Endothelial cell of umbilical vein (primary cell): ENCODE results near the gene MAPK8.

Experiments
- CTCF ChIP-seq, 2 donors: IDR thresholded peaks; 1 replicate in 1 of 2; 2 replicates in 1 of 2; pipeline ENCODE4 v1.5.1; 2011; ENCODE audit warnings: low read length in 2 of 2, mild to moderate bottlenecking in 2 of 2, moderate library complexity in 2 of 2, control low read depth in 1 of 2, inconsistent platforms in 1 of 2, low read depth in 1 of 2; ENCODE audit not compliant: insufficient read depth in 1 of 2; ENCODE audit errors: extremely low read depth in 1 of 2
- EZH2 ChIP-seq: IDR thresholded peaks from 2 replicates; pipeline ENCODE4 v1.6.1; 2012; ENCODE audit warnings: borderline replicate concordance, low read depth, mild to moderate bottlenecking, moderate library complexity, low read length, inconsistent platforms; ENCODE audit not compliant: severe bottlenecking
- FOS ChIP-seq: IDR thresholded peaks from 2 replicates; pipeline ENCODE4 v1.6.1; 2011; ENCODE audit warnings: mild to moderate bottlenecking, low read length, moderate library complexity, borderline replicate concordance; ENCODE audit not compliant: insufficient read depth
- JUN ChIP-seq: IDR thresholded peaks from 2 replicates; pipeline ENCODE4 v1.6.1; 2011; ENCODE audit warnings: borderline replicate concordance, low read depth; ENCODE audit not compliant: insufficient read length, insufficient read depth
- MAX ChIP-seq: IDR thresholded peaks from 2 replicates; pipeline ENCODE4 v1.6.1; 2011; ENCODE audit not compliant: insufficient read depth, insufficient read length
- MYC ChIP-seq: IDR thresholded peaks from one replicate; pipeline ENCODE4 v1.6.1; 2011; ENCODE audit warnings: mild to moderate bottlenecking, low read depth, low read length
- POLR2A ChIP-seq: IDR thresholded peaks from 2 replicates; pipeline ENCODE4 v1.6.1; 2012; ENCODE audit warnings: low read depth, mild to moderate bottlenecking, control low read depth, low read length
- POLR2AphosphoS5 ChIP-seq: IDR thresholded peaks from 2 replicates; pipeline ENCODE4 v1.6.1; 2012; ENCODE audit warnings: low read depth, mild to moderate bottlenecking, control low read depth, low read length, moderate library complexity; ENCODE audit not compliant: insufficient read depth

GRCh38 chr10:48331436-48331835 lies 25.0 kb downstream of the MAPK8 start:
- TF ChIP-seq CTCF (IDR thresholded peaks at IDR 0.05; ENCODE audit: extremely low read depth in 1 of 2, insufficient read depth in 1 of 2, low read depth in 1 of 2, low read length in 2 of 2) = no peak
- TF ChIP-seq POLR2A = no peak
- no peak for TF ChIP-seq JUN
- TF ChIP-seq MAX = no peak
- TF ChIP-seq EZH2 = no peak
- TF ChIP-seq POLR2AphosphoS5 = no peak
- TF ChIP-seq FOS = no peak
- no peak for TF ChIP-seq MYC
